ENCODE measurements around the gene VAT1L.

Gene VAT1L

DNA sequence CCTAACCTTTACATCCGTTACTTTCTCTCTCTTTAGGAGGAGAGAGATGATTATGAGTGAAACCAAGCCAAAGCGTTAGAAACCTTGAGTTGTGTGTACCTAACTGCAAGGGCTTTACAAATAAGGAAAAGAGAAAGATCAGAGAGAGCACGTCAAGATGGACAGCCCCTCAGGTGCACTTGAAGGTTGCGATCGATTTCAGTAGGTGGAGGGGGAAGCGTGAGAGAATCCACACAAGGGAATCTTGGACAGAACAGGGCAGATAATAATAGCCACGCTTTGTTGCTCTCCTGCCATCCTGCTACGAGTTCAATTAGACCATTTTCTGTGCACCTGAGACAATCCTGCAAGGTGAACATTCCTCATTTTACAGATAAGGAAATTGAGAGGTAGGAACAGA lies 78.4 kb downstream of the VAT1L start:
- DNase-seq = no peak
- Histone ChIP-seq H3K4me3 (ENCODE audit: low read depth, low read length) (no peak overlapping the region), H3K27ac (no peak overlapping the region), H3K27me3 (replicated peaks) (no peaks in the 10 kb centered on the region), H3K36me3 (replicated peaks) (no peaks in the 10 kb centered on the region)
- in situ Hi-C loops (cut with HindIII; ENCODE audit: low pct_ligation_motif_present, low sequenced_read_pairs) = no loop called here
- TF ChIP-seq CTCF (IDR thresholded peaks at IDR 0.05; ENCODE audit: low read depth, low read length, missing control alignments) = no peak

DNA sequence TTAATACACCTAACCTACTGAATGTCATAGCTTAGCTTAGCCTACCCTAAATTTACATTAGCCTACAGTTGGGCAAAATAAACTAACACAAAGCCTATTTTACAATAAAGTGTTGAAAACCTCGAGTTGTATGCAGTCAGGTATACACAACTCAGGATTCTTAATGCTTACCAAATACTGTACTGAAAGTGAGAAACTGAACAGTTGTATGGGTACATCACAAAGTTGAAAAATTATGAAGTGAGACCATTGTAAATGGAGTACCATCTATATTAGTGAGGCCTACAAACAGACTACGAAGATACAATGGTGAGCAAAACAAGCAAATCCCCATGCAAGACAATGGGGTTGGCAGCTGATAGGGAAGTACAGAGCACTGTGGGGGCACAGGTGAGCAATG lies 79.7 kb downstream of the VAT1L start:
- no peak for DNase-seq
- Histone ChIP-seq H3K36me3 (replicated peaks) (no peaks in the 10 kb centered on the region), H3K27me3 (replicated peaks) (no peaks in the 10 kb centered on the region), H3K4me3 (ENCODE audit: low read depth, low read length) (no peak overlapping the region), H3K27ac (no peak overlapping the region)
- in situ Hi-C loops (cut with HindIII; ENCODE audit: low pct_ligation_motif_present, low sequenced_read_pairs) = no loop called here
- TF ChIP-seq CTCF (IDR thresholded peaks at IDR 0.05; ENCODE audit: low read depth, low read length, missing control alignments) = no peak

DNA sequence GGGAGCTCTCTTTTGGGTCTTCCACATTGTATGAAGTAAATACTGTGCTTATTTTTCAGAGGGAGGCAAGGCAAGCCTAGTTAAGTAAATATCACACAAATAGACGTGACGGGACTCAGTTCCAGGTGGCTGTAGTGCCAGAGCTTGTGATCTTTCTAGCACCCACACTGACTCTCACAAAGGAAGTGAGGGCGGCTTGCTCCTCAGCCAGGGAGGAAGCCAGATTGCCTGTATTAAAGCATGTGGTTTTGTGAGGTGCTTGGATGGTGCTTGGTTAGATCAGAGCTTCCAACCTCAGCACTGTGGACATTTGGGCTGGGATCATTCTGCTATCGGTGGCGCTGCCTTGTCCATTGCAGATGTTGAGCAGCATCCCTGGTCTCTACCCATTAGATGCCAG lies 80.1 kb downstream of the VAT1L start:
- no peak for DNase-seq

DNA sequence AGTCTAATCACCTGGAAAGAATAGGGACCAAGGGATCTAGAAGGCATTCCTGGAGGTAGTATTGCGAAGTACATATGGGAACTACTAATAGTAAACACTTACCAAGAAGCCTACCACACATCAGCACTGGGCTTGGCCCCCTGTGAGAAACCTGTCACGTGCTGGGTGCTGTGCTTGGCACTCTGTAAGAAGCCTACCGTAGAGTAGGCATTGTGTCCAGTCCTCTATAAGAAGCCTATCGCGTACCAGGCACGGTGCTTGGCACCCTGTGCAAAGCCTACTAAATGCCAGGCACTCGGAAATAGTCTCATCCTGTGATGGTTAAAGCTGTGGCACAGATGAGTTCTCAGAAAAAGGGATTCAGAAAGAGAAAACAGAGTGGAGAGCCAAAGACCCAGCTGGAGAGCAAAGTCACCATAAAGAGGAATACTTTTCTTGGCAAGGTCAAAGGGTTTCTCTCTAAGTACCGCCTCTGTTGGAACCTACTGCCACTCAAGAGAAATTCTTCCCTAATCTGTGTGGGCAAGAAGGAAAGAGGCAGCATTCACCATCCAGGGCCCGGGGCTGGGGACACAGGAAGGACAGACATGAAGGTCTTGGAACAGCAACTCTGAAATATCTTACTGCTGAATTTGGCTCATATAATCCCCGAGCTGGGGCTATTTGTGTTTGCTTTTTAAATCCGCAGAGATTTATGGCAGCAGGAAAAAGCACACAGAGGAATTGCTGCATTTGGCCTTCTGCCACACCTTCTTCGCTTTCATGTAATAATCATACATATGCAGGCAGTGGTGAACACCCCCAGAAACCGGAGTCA lies 81.8 kb downstream of the VAT1L start:
- H3K27me3 ChIP-seq (replicated peaks) = no peaks in the 10 kb centered on the region
- no peak for TF ChIP-seq CTCF (IDR thresholded peaks at IDR 0.05; ENCODE audit: low read depth, low read length, missing control alignments)

More for the DNA sequence above, 80.1 kb downstream of the VAT1L start:
- Histone ChIP-seq H3K27ac (no peak overlapping the region), H3K27me3 (replicated peaks) (no peaks in the 10 kb centered on the region), H3K4me3 (ENCODE audit: low read depth, low read length) (no peak overlapping the region), H3K36me3 (replicated peaks) (no peaks in the 10 kb centered on the region)
- TF ChIP-seq CTCF (IDR thresholded peaks at IDR 0.05; ENCODE audit: low read depth, low read length, missing control alignments) = no peak
- in situ Hi-C loops (cut with HindIII; ENCODE audit: low pct_ligation_motif_present, low sequenced_read_pairs) = no loop called here

DNA sequence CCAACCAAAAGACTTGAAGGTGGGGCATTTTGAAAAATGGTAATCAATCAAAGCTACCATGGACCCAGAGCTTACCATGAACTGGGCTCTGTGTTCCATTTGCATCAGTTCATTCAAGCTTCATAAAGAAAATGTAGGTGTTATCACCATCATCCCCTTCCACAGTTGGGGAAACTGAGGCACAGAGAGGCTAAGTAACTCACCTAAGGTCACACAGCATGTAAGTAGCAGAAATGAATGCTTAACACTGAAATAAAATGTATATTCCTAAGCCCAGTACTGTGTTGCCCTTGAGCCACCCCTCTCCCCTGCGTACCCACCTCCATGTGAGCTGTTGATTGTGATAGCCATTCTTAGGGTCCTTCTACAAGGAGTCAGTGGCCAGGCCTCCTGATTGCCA lies 83.6 kb downstream of the VAT1L start:
- Histone ChIP-seq H3K36me3 (replicated peaks) (no peaks in the 10 kb centered on the region), H3K27me3 (replicated peaks) (no peaks in the 10 kb centered on the region), H3K27ac (no peak overlapping the region), H3K4me3 (ENCODE audit: low read depth, low read length) (no peak overlapping the region)
- DNase-seq = no peak
- in situ Hi-C loops (cut with HindIII; ENCODE audit: low pct_ligation_motif_present, low sequenced_read_pairs) = no loop called here
- TF ChIP-seq CTCF (IDR thresholded peaks at IDR 0.05; ENCODE audit: low read depth, low read length, missing control alignments) = no peak

More for the DNA sequence above, 81.8 kb downstream of the VAT1L start:
- H3K4me3 ChIP-seq (ENCODE audit: low read depth, low read length) = no peak overlapping the region
- DNase-seq = no peak
- H3K27ac ChIP-seq = no peak overlapping the region
- no peaks in the 10 kb centered on the region for H3K36me3 ChIP-seq (replicated peaks)
- in situ Hi-C loops (cut with HindIII; ENCODE audit: low pct_ligation_motif_present, low sequenced_read_pairs) = no loop called here

DNA sequence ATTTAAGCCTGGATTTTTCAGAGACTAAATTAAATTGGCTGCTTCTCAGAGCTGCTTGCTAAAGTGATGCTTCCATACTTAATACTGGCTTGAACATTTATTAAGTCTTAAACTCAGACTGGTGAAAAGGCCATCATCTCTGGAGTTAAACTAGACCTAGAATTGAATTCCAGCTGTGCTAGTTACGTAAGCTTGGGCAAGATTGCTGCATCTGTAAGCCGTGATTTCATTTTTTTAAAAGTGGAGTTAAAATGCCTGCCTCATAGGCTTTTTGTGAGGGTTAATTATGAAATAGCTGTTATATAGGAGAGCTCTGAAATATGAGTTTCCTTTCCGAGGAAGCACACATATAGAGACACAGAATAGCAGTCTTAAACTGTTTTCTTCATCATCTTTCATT lies 84.7 kb downstream of the VAT1L start:
- TF ChIP-seq CTCF (IDR thresholded peaks at IDR 0.05; ENCODE audit: low read depth, low read length, missing control alignments) = no peak
- no peak overlapping the region for H3K4me3 ChIP-seq (ENCODE audit: low read depth, low read length)
- no peaks in the 10 kb centered on the region for H3K36me3 ChIP-seq (replicated peaks)
- no peaks in the 10 kb centered on the region for H3K27me3 ChIP-seq (replicated peaks)
- DNase-seq = no peak
- in situ Hi-C loops (cut with HindIII; ENCODE audit: low pct_ligation_motif_present, low sequenced_read_pairs) = no loop called here
- H3K27ac ChIP-seq = no peak overlapping the region

Measured in brain microvascular endothelial cell (primary cell).